SK-N-MC (cell line): ENCODE measurements around the gene IRF5.
"Not testable (repeated sequence)": the region's sequence is repeated elsewhere in the genome, so short reads cannot be mapped to it uniquely, and the experiment has no call there.

Source experiments
- DNase-seq: peaks from one replicate; pipeline ENCODE4 v3.0.0-alpha.2; 2011; ENCODE audit warnings: low read depth, low spot score
- H3K27ac ChIP-seq: fragments of 200-600 bp; sonication (generic); 2 replicates; pipeline ENCODE4 v1.5.1; 2016; ENCODE audit warnings: mixed run types
- H3K36me3 ChIP-seq: fragments of 200-600 bp; sonication (generic); 2 replicates; pipeline ENCODE4 v1.6.1; 2017; ENCODE audit warnings: antibody characterized with exemption, low read length, mixed read lengths; ENCODE audit not compliant: insufficient read depth
- H3K4me3 ChIP-seq: fragments of 200-600 bp; sonication (generic); 2 replicates; pipeline ENCODE4 v1.5.1; 2016
- H3K9ac ChIP-seq: fragments of 200-600 bp; sonication (generic); 2 replicates; pipeline ENCODE4 v1.8.0; 2017; ENCODE audit warnings: mixed run types, mixed read lengths; ENCODE audit not compliant: insufficient read length
- H3K9me3 ChIP-seq: fragments of 200-600 bp; sonication (generic); 2 replicates; pipeline ENCODE4 v1.6.1; 2017; ENCODE audit warnings: low read depth, mild to moderate bottlenecking, antibody characterized with exemption, low read length, moderate library complexity, mixed read lengths
- EZH2 ChIP-seq: fragments of 200-600 bp; sonication (generic); IDR thresholded peaks from one replicate; pipeline ENCODE4 v1.6.1; 2017; ENCODE audit warnings: antibody characterized with exemption
- FOXP2 ChIP-seq: optimal IDR thresholded peaks from 2 replicates; pipeline ENCODE3; 2011; ENCODE audit warnings: mild to moderate bottlenecking, moderate library complexity; ENCODE audit not compliant: insufficient read depth; ENCODE audit errors: extremely low read length, control extremely low read depth
- POLR2AphosphoS5 ChIP-seq: IDR thresholded peaks from 2 replicates; pipeline ENCODE4 v1.6.1; 2012; ENCODE audit warnings: mild to moderate bottlenecking, low read depth, low read length, borderline replicate concordance

The IRF5 gene

DNA sequence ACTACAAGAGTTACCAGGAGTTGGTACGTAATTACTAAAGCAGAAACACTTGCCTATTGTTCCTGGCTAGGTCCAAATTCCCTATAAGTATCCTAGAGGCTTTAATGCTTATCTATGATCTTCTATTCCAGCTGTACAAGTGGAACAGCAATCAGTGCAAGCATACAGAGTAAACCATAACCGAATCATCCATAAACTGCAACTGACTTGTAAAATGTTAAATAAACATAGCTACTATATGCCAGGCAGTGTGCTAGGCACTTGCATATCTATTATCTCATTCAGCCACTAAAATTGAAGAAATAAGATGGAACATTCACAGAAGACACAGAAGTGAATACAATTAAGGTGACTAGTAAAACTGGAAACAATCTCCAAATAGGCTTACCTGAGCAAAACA is 55.7 kb downstream of the IRF5 start:
- H3K4me3 ChIP-seq: no peak overlapping the region
- H3K27ac ChIP-seq: no peak overlapping the region
- H3K36me3 ChIP-seq: peaks cover 64% of the 10 kb centered on the region
- no peak for DNase-seq
- TF ChIP-seq FOXP2: no peak
- TF ChIP-seq EZH2: no peak
- H3K9me3 ChIP-seq: no peaks in the 10 kb centered on the region
- H3K9ac ChIP-seq: no peak overlapping the region

DNA sequence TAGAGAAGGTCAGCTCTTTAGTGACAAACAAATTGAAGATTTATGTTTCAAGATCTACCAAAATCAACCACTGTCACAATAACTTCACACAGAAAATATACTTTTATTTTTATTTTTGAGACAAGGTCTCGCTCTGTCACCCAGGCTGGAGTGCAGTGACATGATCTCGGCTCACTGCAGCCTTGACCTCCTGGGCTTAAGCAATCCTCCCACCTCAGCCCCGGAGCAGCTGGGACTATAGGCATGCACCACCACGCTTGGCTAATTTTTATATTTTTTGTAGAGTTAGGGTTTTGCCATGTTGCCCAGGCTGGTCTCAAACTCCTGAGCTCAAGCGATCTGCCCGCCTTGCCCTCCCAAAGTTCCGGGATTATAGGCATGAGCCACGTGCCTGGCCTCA is 56.8 kb downstream of the IRF5 start:
- not testable (repeated sequence) for H3K9me3 ChIP-seq, DNase-seq, H3K27ac ChIP-seq, H3K4me3 ChIP-seq, H3K9ac ChIP-seq
- peaks cover 66% of the 10 kb centered on the region for H3K36me3 ChIP-seq

DNA sequence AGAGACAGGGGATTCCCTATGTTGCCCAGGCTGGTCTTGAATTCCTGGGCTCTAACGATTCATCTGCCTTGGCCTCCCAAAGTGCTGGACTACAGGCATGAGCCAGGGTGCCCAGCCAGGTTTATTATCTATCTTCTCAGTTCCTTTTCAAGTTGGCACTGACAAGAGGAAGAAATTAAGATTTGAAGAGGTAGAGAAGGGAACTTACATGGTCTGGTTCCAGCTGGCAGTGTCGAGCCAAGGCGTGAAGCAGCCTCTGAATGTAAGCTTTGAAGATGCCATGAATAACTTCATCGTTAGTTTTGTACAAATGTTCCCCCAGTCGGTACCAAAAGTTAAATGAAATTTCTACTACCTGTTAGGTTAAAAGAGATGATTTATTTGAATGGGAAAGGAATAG is 59.5 kb downstream of the IRF5 start:
- Histone ChIP-seq H3K4me3 (no peak overlapping the region), H3K27ac (no peak overlapping the region; the same call in 1 of the 2 replicates), H3K9me3 (no peaks in the 10 kb centered on the region), H3K36me3 (peaks cover 64% of the 10 kb centered on the region), H3K9ac (no peak overlapping the region)
- no peak for DNase-seq
- no peak for TF ChIP-seq FOXP2
- TF ChIP-seq POLR2AphosphoS5: no peak
- no peak for TF ChIP-seq EZH2
